ENCODE measurements around the gene LRCOL1.

- TF ChIP-seq POLR2AphosphoS5 (IDR thresholded peaks at IDR 0.05; ENCODE audit: insufficient read depth in 1 of 2, low read depth in 1 of 2) (no peak), POLR2A (IDR thresholded peaks at IDR 0.05) (no peak), CTCF (IDR thresholded peaks at IDR 0.05) (no peak)
Measured at GRCh38 chr12:132611620-132612019, 1.2 kb upstream of the LRCOL1 start.
